Head of caudate nucleus (tissue), 42 donors: ENCODE measurements around the gene CCND2.

Source experiments
- DNase-seq, 42 donors: peaks; one replicate each; pipeline versions ENCODE4 v3.0.0 to v3.0.0-alpha.2; 2020 to 2021; ENCODE audit warnings: mixed read lengths in 7 of 42
- intact Hi-C: fragments of 100-400 bp; cut with DNase I; formaldehyde crosslinking; loops from one replicate; pipeline ENCODE4 v1.15.0; 2022

CCND2 gene

GRCh38 chr12:4307593-4308333, 34.2 kb downstream of the CCND2 start:
- peak in 41 of 42 donors; percentile 34 to 82 (median 62) for DNase-seq
- intact Hi-C loops: no loop called here

DNA sequence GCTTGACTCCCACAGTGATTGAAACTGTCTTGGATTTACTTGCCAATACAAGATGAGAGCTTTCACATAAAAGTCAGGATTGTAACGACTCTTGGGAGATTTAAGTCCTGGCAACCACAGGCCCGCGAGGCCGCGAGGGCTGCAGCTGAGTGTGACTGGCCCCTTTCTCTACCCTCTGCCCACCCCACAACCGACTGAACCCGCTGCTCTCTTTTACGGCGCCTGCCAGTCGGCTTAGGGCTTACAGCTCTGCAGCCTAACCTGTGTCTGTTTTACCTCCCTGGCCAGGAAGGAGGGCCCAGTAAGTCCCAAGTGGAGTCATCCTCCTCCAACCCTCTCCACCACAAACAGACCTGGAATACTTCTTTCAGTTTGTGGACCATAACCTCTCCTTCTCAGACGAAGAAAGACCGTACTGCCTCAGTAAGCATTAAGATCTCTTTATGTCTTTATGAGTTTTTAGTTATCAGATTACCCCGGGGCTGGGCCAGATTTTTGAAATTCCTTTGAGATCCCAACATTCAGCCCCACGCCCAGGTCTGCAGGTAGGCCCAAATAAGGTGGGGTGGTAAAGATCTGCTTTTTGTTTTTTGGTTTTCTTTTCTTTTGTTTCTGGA, 34.9 kb downstream of the CCND2 start:
- intact Hi-C loops: no loop called here
- no peak for DNase-seq

DNA sequence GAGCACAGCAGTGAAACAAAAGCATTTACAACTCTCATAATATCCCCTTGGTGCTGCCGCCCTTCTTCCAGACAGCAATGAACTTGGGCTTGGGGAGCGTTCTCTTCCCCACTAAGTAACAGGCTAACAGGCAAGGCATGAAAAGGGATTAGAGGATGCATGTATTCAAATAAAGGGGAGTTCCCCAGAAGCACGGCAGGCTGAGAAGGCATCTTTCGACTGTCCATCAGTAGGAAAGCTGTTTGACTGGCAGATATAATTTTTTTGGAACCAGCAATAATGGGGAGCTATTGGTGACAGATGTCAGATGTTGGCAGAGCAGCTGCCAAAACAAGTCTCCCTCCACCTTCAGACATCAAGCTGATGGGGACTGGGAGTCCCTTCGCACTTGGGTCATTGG, 38.2 kb downstream of the CCND2 start:
- intact Hi-C loops: no loop called here
- DNase-seq: peak in 1 of 42 donors; percentile 24

DNA sequence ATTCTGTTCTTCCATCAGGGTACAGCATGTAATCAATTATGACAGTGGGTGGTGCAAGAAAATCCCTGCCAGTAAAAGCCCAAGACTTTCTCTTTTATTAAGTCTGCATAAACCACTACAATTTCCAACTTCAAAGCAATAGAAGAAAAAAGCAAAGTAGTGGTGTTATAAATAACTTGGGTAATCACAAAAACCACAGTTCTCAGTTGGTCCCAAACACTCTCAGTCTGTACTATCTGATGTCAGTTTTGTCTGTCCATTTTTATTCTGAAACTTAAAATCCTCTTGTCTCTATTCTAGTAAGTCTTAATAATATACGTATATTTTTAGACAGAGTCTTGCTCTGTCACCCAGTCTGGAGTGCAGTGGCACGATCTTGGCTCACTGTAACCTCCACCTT, 38.7 kb downstream of the CCND2 start:
- intact Hi-C loops: no loop called here
- DNase-seq: no peak

DNA sequence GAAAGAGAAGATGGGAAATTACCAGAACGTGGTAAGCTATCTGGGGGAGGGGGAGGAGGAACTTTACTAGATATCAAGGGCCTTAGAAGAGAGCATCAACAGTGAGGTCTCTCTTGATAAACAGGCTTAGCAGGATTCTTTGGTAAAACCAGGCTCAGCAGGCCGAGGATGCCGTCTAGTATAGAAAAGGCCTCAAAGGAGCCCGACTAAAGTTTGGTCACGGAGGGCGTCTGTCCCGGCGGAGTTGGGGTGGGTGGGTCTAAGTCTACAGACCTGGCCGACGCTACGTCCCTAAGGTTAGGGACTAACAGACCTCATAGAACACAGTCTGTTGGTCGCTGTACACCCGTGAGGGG, 46.9 kb downstream of the CCND2 start:
- intact Hi-C loops: no loop called here
- peak in 4 of 42 donors; percentile 5 to 41 (median 18) for DNase-seq

- intact Hi-C loops: no loop called here
Measured at GRCh38 chr12:4320853-4321701, 47.5 kb downstream of the CCND2 start, which contains the start of gene TIGAR. Gene TIGAR (plus strand): TSS chr12:4321213. CDS start chr12:4321272, 59 bp downstream.

DNA sequence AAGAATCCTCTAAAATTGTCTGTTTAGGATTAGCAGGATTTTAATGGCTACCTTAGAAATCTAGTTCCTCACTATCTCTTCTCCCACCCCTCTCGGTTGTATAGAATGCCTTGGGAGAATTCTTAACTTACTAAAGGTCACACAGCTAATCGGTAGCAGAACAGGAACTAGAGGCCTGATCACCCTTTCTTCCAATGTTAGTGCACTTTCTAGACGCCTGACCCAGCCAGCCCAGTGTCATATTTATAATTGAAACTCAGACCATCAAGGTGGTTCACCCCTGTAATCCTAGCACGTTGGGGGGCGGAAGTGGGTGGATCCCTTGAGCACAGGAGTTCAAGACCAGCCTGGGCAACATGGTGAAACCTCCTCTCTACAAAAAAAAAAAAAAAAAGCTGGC, 49.2 kb downstream of the CCND2 start:
- no peak for DNase-seq
- intact Hi-C loops: no loop called here

More at GRCh38 chr12:4320853-4321701, 47.5 kb downstream of the CCND2 start, which contains the start of gene TIGAR:
- peak; percentile 84 to 98 (median 95) for DNase-seq
